Body of pancreas (tissue), 4 donors: ENCODE measurements around the gene UBE2R2. TPM values are rescaled to one million over a fixed set of nuclear protein-coding genes. Genes with fewer than 3 reads are reported as not detected.
"Not testable (repeated sequence)": the region's sequence is repeated elsewhere in the genome, so short reads cannot be mapped to it uniquely, and the experiment has no call there.

Experiments
- ATAC-seq: fragments of 150-250 bp; one replicate; pipeline ENCODE4 v1.9.1; 2016
- DNase-seq, 4 donors: peaks; one replicate each; pipeline ENCODE4 v3.0.0-alpha.2; 2019
- H3K27ac ChIP-seq, 4 donors: fragments of 200-600 bp; sonication (generic); 1 replicate in 3 of 4; 2 replicates in 1 of 4; pipeline versions ENCODE4 v1.5.1 to v1.6.1; 2016 to 2019; ENCODE audit warnings: mild to moderate bottlenecking in 1 of 4, mixed read lengths in 1 of 4, moderate library complexity in 1 of 4
- H3K27me3 ChIP-seq, 2 donors: fragments of 200-600 bp; sonication (generic); one replicate each; pipeline ENCODE4 v1.6.0; 2016; ENCODE audit warnings: mild to moderate bottlenecking in 1 of 2
- H3K36me3 ChIP-seq, 2 donors: fragments of 200-600 bp; sonication (generic); replicated peaks in 1 of 2; 2 replicates each; pipeline ENCODE4 v1.5.1; 2016; ENCODE audit warnings: low read depth in 2 of 2; ENCODE audit not compliant: insufficient read depth in 1 of 2
- H3K4me1 ChIP-seq: fragments of 200-600 bp; sonication (generic); one replicate; pipeline ENCODE4 v1.6.0; 2016
- H3K4me3 ChIP-seq, 2 donors: fragments of 200-600 bp; sonication (generic); 1 replicate in 1 of 2; 2 replicates in 1 of 2; pipeline ENCODE4 v1.5.1; 2016 to 2019
- H3K9me3 ChIP-seq, 3 donors: fragments of 200-600 bp; sonication (generic); 1 replicate in 2 of 3; 2 replicates in 1 of 3; pipeline ENCODE4 v1.5.1; 2016
- CTCF ChIP-seq, 7 experiments: fragments of 450-650 bp in 4 of 7; fragments of 200-600 bp in 3 of 7; sonication (generic) in 3 of 7; IDR thresholded peaks; one replicate each; pipeline ENCODE4 v1.5.1; 2016 to 2019; ENCODE audit warnings: antibody characterized with exemption in 7 of 7
- POLR2A ChIP-seq, 3 donors: fragments of 450-650 bp; IDR thresholded peaks; one replicate each; pipeline ENCODE4 v1.6.1; 2016; ENCODE audit warnings: antibody characterized with exemption in 3 of 3, mild to moderate bottlenecking in 2 of 3
- WGBS, 2 donors: methylation state at CpG; one replicate each; pipeline ENCODE4 v1.1.5; 2017; 5-methylcytosine and 5-hydroxymethylcytosine counted together
- intact Hi-C: fragments of 100-400 bp; cut with DNase I; formaldehyde crosslinking; loops from one replicate; pipeline ENCODE4 v1.15.1; 2023
- total RNA-seq, 2 donors: library from RNA; depleted of rRNA; stranded (reverse); fragments of >200 nt; gene quantifications; one replicate each; pipeline ENCODE4 v1.1.0, GENCODE V29; 2016

The UBE2R2 gene
- total RNA-seq, 2 donors from 2014 or later: 26.7 to 31.4 TPM

GRCh38 chr9:33818167-33818846 lies 1.3 kb downstream of the UBE2R2 start:
- intact Hi-C loops: loop anchor here (5.0 kb wide), 1 partner anchor 34 kb away; no protein-coding TSS in a partner anchor
- peak overlapping the region; percentile 90 to 91 for H3K4me3 ChIP-seq
- WGBS, 2 donors: 0% methylated on average over 7 to 18 of the region's 18 CpGs
- no peaks in the 10 kb centered on the region for H3K36me3 ChIP-seq
- TF ChIP-seq CTCF (IDR thresholded peaks at IDR 0.05) (no peak), POLR2A (IDR thresholded peaks at IDR 0.05) (peak in 2 of 3 donors; percentile 35 to 36)
- peaks cover 55% of the 10 kb centered on the region for H3K4me1 ChIP-seq
- peak in 2 of 4 donors; percentile 52 to 68 for DNase-seq
- no peak for ATAC-seq
- peak overlapping the region; percentile 89 to 100 (median 98) for H3K27ac ChIP-seq
- H3K27me3 ChIP-seq: no peaks in the 10 kb centered on the region
- H3K9me3 ChIP-seq: no peaks in the 10 kb centered on the region

- no peaks in the 10 kb centered on the region for H3K27me3 ChIP-seq
- H3K27ac ChIP-seq: peak overlapping the region; percentile 0 to 100 (median 98)
- H3K9me3 ChIP-seq: no peaks in the 10 kb centered on the region
- WGBS, 2 donors: 8 to 9% methylated on average over 4 of the region's 4 CpGs
- intact Hi-C loops: loop anchor here (5.0 kb wide), 1 partner anchor 33 kb away; no protein-coding TSS in a partner anchor
- no peak for TF ChIP-seq POLR2A (IDR thresholded peaks at IDR 0.05)
- peak overlapping the region in 1 of 2 donors; percentile 90 for H3K4me3 ChIP-seq
- DNase-seq (no peak), ATAC-seq (no peak)
- no peaks in the 10 kb centered on the region for H3K36me3 ChIP-seq
- peaks cover 50% of the 10 kb centered on the region for H3K4me1 ChIP-seq
Measured at GRCh38 chr9:33818847-33819500, 2.0 kb downstream of the UBE2R2 start.

GRCh38 chr9:33820231-33820745 lies 3.3 kb downstream of the UBE2R2 start:
- Histone ChIP-seq H3K36me3 (no peaks in the 10 kb centered on the region), H3K4me3 (no peak overlapping the region), H3K27ac (peak overlapping the region in 3 of 4 donors; percentile 95 to 100 (median 100)), H3K4me1 (peaks cover 37% of the 10 kb centered on the region), H3K9me3 (no peaks in the 10 kb centered on the region), H3K27me3 (no peaks in the 10 kb centered on the region)
- ATAC-seq (no peak), DNase-seq (no peak)
- intact Hi-C loops: no loop called here
- 12 to 14% methylated on average over 4 of the region's 4 CpGs for WGBS, 2 donors
- TF ChIP-seq CTCF (IDR thresholded peaks at IDR 0.05): no peak
- TF ChIP-seq POLR2A (IDR thresholded peaks at IDR 0.05): no peak

- no peak for ATAC-seq
- no peak for DNase-seq
- H3K27me3 ChIP-seq: no peaks in the 10 kb centered on the region
- intact Hi-C loops: no loop called here
- TF ChIP-seq POLR2A (IDR thresholded peaks at IDR 0.05) (no peak), CTCF (IDR thresholded peaks at IDR 0.05) (no peak)
- H3K36me3 ChIP-seq: no peaks in the 10 kb centered on the region
- H3K4me1 ChIP-seq: peaks cover 24% of the 10 kb centered on the region
- no peak overlapping the region for H3K4me3 ChIP-seq
- no peaks in the 10 kb centered on the region for H3K9me3 ChIP-seq
- 63 to 70% methylated on average over 3 of the region's 3 CpGs for WGBS, 2 donors
- no peak overlapping the region for H3K27ac ChIP-seq
Measured at GRCh38 chr9:33823801-33824200, 6.8 kb downstream of the UBE2R2 start.

- DNase-seq, H3K9me3 ChIP-seq, intact Hi-C loops, H3K27me3 ChIP-seq, H3K36me3 ChIP-seq, ATAC-seq, H3K4me3 ChIP-seq, H3K27ac ChIP-seq: not testable (repeated sequence)
- H3K4me1 ChIP-seq: peaks cover 14% of the 10 kb centered on the region
- WGBS, 2 donors: 98% methylated on average over 11 of the region's 11 CpGs
Measured at GRCh38 chr9:33827285-33827684, 10.3 kb downstream of the UBE2R2 start.

GRCh38 chr9:33829641-33830230 lies 12.8 kb downstream of the UBE2R2 start:
- intact Hi-C loops, ATAC-seq, H3K4me3 ChIP-seq, H3K27ac ChIP-seq, H3K9me3 ChIP-seq, H3K27me3 ChIP-seq, DNase-seq, H3K36me3 ChIP-seq: not testable (repeated sequence)
- 80 to 89% methylated on average over 17 of the region's 17 CpGs for WGBS, 2 donors
- H3K4me1 ChIP-seq: peaks cover 21% of the 10 kb centered on the region
